ENCODE measurements around the gene TMEM59L.

Gene TMEM59L

DNA sequence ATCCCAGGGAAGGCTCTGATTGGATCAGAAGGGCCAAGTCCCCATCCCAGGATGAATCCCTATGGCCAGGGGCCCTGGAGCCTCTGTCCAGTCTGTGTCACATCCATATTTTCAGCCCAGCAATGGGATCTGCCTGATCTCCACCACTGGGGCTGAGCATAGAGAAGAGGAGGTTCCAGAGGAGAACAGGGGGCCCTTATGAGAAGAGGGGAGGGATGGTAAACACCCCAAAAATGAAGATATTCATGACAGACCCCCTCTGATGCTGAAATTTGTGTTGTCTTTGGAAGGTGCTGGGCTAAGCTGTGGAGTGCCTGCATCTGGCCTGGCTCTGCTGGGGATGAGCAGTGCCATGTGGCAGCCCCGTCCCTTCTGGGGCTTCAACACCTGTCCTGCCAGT is 38.6 kb downstream of the TMEM59L start:
- peak overlapping the region; percentile 17 to 42 for H3K4me3 ChIP-seq
- DNase-seq, result no peak
- TF ChIP-seq, protein P1, sequence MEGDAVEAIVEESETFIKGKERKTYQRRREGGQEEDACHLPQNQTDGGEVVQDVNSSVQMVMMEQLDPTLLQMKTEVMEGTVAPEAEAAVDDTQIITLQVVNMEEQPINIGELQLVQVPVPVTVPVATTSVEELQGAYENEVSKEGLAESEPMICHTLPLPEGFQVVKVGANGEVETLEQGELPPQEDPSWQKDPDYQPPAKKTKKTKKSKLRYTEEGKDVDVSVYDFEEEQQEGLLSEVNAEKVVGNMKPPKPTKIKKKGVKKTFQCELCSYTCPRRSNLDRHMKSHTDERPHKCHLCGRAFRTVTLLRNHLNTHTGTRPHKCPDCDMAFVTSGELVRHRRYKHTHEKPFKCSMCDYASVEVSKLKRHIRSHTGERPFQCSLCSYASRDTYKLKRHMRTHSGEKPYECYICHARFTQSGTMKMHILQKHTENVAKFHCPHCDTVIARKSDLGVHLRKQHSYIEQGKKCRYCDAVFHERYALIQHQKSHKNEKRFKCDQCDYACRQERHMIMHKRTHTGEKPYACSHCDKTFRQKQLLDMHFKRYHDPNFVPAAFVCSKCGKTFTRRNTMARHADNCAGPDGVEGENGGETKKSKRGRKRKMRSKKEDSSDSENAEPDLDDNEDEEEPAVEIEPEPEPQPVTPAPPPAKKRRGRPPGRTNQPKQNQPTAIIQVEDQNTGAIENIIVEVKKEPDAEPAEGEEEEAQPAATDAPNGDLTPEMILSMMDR (IDR thresholded peaks at IDR 0.05), result no peak
- peaks cover 7 to 81% (median 63%) of the 10 kb centered on the region in 4 donors for H3K4me1 ChIP-seq
- H3K9me3 ChIP-seq, result no peaks in the 10 kb centered on the region
- H3K36me3 ChIP-seq, result no peaks in the 10 kb centered on the region
- intact Hi-C loops (cut with DNase I; ENCODE audit: low total_unique reads), result no loop called here
- H3K27me3 ChIP-seq, result no peaks in the 10 kb centered on the region
- peak overlapping the region; percentile 96 to 99 for H3K27ac ChIP-seq

GRCh38 chr19:18651733-18652132 is 39.1 kb downstream of the TMEM59L start:
- peak overlapping the region; percentile 96 to 99 for H3K27ac ChIP-seq

DNA sequence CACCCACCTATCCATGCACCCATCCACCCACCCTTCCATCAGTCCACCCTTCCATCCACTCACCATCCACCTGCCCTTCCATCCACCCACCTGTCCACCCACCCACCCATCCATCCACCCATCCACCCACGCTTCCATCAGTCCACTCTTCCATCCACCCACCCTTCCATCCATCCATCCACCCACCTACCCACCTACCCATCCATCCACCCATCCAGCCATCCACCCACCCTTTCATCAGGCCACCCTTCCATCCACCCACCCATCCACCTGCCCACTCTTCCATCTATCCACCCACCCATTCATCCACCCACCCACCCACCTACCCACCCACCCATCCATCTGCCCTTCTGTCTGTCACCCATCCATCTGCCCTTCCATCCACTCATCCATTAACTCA is 41.2 kb downstream of the TMEM59L start:
- intact Hi-C loops (cut with DNase I; ENCODE audit: low total_unique reads), result no loop called here
- H3K27me3 ChIP-seq, result no peaks in the 10 kb centered on the region
- H3K4me1 ChIP-seq, result peaks cover 7 to 81% (median 63%) of the 10 kb centered on the region in 4 donors
- H3K9me3 ChIP-seq, result no peaks in the 10 kb centered on the region
- no peak for DNase-seq
- TF ChIP-seq, protein P1 (IDR thresholded peaks at IDR 0.05), result no peak
- no peak overlapping the region for H3K4me3 ChIP-seq
- peak overlapping the region; percentile 96 to 99 for H3K27ac ChIP-seq
- no peaks in the 10 kb centered on the region for H3K36me3 ChIP-seq

More at GRCh38 chr19:18651733-18652132, 39.1 kb downstream of the TMEM59L start:
- no peaks in the 10 kb centered on the region for H3K27me3 ChIP-seq
- H3K9me3 ChIP-seq, result no peaks in the 10 kb centered on the region
- DNase-seq, result peak in 1 of 2 donors; percentile 74
- TF ChIP-seq, protein P1 (IDR thresholded peaks at IDR 0.05), result no peak
- peaks cover 7 to 81% (median 63%) of the 10 kb centered on the region in 4 donors for H3K4me1 ChIP-seq
- no peaks in the 10 kb centered on the region for H3K36me3 ChIP-seq
- intact Hi-C loops (cut with DNase I; ENCODE audit: low total_unique reads), result no loop called here
- H3K4me3 ChIP-seq, result no peak overlapping the region

GRCh38 chr19:18654469-18654868 is 41.8 kb downstream of the TMEM59L start:
- intact Hi-C loops (cut with DNase I; ENCODE audit: low total_unique reads), result no loop called here
- H3K27me3 ChIP-seq, result no peaks in the 10 kb centered on the region
- TF ChIP-seq, protein P1 (IDR thresholded peaks at IDR 0.05), result no peak

DNA sequence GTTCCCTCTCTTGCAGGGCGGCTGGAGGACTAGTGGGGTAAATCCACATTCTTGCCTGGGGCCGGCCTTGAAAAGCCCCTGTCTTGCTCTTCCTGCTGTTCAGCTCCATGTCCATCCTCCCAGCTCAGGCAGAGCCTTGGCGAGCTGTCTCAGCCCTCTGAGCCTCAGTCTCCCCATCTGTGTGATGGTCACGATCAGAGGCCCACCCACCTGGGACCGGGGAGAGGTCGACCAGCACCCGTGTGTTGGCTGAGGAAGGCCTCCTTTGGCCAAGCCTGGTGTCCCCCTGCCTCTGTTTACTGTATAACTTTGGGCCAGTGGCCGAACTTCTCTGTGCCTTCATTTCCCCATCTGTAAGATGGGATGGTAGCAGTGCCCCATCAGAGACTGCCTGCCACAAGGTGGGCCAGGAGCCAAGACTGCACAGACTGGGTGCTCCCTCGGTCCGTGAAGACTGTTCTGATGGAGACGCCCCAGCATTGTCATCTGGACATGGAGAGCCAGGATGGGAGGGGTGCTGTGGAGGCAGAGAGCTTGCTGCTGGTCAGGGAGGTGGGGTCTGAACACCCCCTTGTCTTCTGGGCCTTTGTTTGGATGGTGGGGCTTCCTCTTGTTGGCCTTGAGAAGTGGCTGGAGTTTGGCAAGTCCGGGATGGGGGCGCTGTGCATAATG is 42.6 kb downstream of the TMEM59L start:
- Histone ChIP-seq H3K9me3 (no peaks in the 10 kb centered on the region), H3K36me3 (no peaks in the 10 kb centered on the region), H3K27ac (peak overlapping the region; percentile 96 to 99), H3K27me3 (no peaks in the 10 kb centered on the region), H3K4me3 (no peak overlapping the region), H3K4me1 (peaks cover 16 to 81% (median 62%) of the 10 kb centered on the region in 4 donors)
- no peak for DNase-seq
- TF ChIP-seq, protein P1 (IDR thresholded peaks at IDR 0.05), result no peak
- intact Hi-C loops (cut with DNase I; ENCODE audit: low total_unique reads), result no loop called here

More at GRCh38 chr19:18654469-18654868, 41.8 kb downstream of the TMEM59L start:
- Histone ChIP-seq H3K36me3 (no peaks in the 10 kb centered on the region), H3K4me3 (no peak overlapping the region), H3K9me3 (no peaks in the 10 kb centered on the region), H3K27ac (peak overlapping the region; percentile 96 to 99), H3K4me1 (peaks cover 8 to 81% (median 63%) of the 10 kb centered on the region in 4 donors)
- DNase-seq, result no peak

Data from tibial artery (tissue), 4 donors.